Psoas muscle (tissue), 8 donors: ENCODE data around the gene STAG2. TPM values are rescaled to one million over a fixed set of nuclear protein-coding genes. Genes with fewer than 3 reads are reported as not detected.

Experiments
- ATAC-seq, 4 donors: fragments of 200-7000 bp; cut with Tn5 transposase; one replicate each; pipeline ENCODE4 v1.9.1; 2020; ENCODE audit warnings: moderate library complexity in 3 of 4, mild to moderate bottlenecking in 2 of 4
- DNase-seq, 2 donors: peaks; one replicate each; pipeline ENCODE4 v3.0.0-alpha.2; 2020
- H3K27ac ChIP-seq: fragments of 200-600 bp; one replicate; pipeline ENCODE4 v1.8.0; 2022
- H3K27me3 ChIP-seq, 3 donors: fragments of 200-600 bp in 1 of 3; one replicate each; pipeline versions ENCODE4 v1.6.1 to v1.8.0; 2013 to 2022; ENCODE audit warnings: low read length in 2 of 3, mild to moderate bottlenecking in 2 of 3, moderate library complexity in 1 of 3; ENCODE audit not compliant: insufficient read depth in 3 of 3
- H3K36me3 ChIP-seq, 2 donors: fragments of 200-600 bp in 1 of 2; one replicate each; pipeline versions ENCODE4 v1.6.1 to v1.8.0; 2013 to 2022; ENCODE audit warnings: low read depth in 1 of 2, mild to moderate bottlenecking in 1 of 2, moderate library complexity in 1 of 2; ENCODE audit not compliant: insufficient read depth in 1 of 2
- H3K4me1 ChIP-seq: fragments of 200-600 bp; one replicate; pipeline ENCODE4 v1.8.0; 2022
- H3K4me3 ChIP-seq: fragments of 200-600 bp; one replicate; pipeline ENCODE4 v1.8.0; 2022; ENCODE audit warnings: mild to moderate bottlenecking
- H3K9me3 ChIP-seq: fragments of 200-600 bp; one replicate; pipeline ENCODE4 v1.8.0; 2022
- WGBS, 3 donors: extraction: QIAGEN DNeasy Blood & Tissue Kit; methylation state at CpG; one replicate each; pipeline versions ENCODE4 v1.1.6 to v1.1.7; 2013; 5-methylcytosine and 5-hydroxymethylcytosine counted together
- intact Hi-C, 2 donors: fragments of 100-400 bp; cut with DNase I; formaldehyde crosslinking; loops; one replicate each; pipeline versions ENCODE4 v1.11.0 to v1.14.2; 2022
- polyA plus RNA-seq, 3 donors: library from polyadenylated mRNA; stranded (reverse); fragments of 200-250 nt; gene quantifications; one replicate each; pipeline ENCODE4 v1.2.3, GENCODE V29; 2013
- total RNA-seq, 4 donors: library from RNA; stranded (reverse); fragmentation: NEBNext Ultra II Directional in 2 of 4; extraction: Animal tissue kit (Norgen Biotek cat#: 25700) in 2 of 4; gene quantifications; one replicate each; pipeline versions ENCODE4 v1.2.1 to v1.2.4, GENCODE V29; 2021 to 2023
- TF ChIP-seq, protein P1 (sequence below): fragments of 200-600 bp; IDR thresholded peaks from one replicate; pipeline ENCODE4 v1.8.0; 2022; ENCODE audit warnings: antibody characterized with exemption
- donor health status: healthy with polysubstance abuse.
- donor health status: DM: no; HTN: no; CAD: no; lungs with moderate emphysema.
- donor health status: Bipolar disorder and iron deficiency.
- donor health status: healthy.
- donor health status: DM: yes; HTN: yes; CAD: no.
- donor health status: DM: no; HTN: no; CAD: no.
- donor health status: DM: no; HTN: no; CAD: no.
- donor health status: DM: yes; HTN: yes; CAD: no.

The STAG2 gene
- total and polyA plus RNA-seq, 7 donors = 9.5 to 46.7 (median 36.3) TPM

DNA sequence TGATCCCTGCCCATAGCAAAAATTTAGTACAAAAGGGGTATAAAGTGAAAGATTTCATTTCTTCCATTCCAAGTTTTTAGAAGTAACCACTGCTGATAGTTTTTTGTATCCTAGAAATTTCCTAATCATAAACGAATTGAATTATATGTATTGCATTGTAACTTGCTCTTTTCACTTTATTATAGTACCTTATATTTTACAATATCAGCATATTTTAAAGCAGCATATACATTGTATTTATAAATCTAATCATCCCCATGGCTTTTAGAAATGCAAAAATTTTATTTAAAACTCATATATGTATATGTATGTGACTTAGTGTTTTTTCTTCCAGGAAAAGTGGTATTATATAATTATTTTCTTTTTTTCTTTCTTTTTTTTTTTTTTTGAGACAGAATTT lies 27.7 kb downstream of the STAG2 start:
- DNase-seq = no peak
- H3K36me3 ChIP-seq = no peaks in the 10 kb centered on the region
- intact Hi-C loops = no loop called here

DNA sequence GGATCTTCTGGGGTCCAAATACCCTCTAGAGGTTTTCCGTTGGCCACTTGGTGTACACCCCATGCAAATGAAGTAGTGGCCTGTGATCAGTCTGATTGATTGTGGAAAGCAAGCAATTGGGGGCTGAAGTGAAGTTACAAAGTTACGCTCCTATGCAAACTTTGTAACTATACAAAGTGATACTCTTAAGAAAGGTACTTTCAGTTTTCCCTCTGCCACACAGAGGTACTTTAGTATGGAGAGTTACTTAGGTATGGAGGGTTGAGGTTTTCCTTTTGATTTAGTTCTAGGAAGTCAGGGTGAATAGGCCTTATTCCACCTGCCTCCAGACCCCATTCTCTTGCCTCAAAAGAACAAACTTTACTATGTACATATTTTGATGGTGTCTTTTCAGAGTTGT lies 28.7 kb downstream of the STAG2 start:
- Histone ChIP-seq H3K4me1 (peaks cover 24% of the 10 kb centered on the region), H3K27ac (no peak overlapping the region), H3K4me3 (no peak overlapping the region), H3K36me3 (no peaks in the 10 kb centered on the region), H3K27me3 (no peaks in the 10 kb centered on the region), H3K9me3 (no peaks in the 10 kb centered on the region)
- no peak for DNase-seq
- TF ChIP-seq, protein P1, sequence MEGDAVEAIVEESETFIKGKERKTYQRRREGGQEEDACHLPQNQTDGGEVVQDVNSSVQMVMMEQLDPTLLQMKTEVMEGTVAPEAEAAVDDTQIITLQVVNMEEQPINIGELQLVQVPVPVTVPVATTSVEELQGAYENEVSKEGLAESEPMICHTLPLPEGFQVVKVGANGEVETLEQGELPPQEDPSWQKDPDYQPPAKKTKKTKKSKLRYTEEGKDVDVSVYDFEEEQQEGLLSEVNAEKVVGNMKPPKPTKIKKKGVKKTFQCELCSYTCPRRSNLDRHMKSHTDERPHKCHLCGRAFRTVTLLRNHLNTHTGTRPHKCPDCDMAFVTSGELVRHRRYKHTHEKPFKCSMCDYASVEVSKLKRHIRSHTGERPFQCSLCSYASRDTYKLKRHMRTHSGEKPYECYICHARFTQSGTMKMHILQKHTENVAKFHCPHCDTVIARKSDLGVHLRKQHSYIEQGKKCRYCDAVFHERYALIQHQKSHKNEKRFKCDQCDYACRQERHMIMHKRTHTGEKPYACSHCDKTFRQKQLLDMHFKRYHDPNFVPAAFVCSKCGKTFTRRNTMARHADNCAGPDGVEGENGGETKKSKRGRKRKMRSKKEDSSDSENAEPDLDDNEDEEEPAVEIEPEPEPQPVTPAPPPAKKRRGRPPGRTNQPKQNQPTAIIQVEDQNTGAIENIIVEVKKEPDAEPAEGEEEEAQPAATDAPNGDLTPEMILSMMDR = no peak
- no peak for ATAC-seq
- intact Hi-C loops = no loop called here
- 92 to 100% (median 93%) methylated on average over 2 of the region's 2 CpGs for WGBS, 3 donors

More for the DNA sequence above, 27.7 kb downstream of the STAG2 start:
- 44 to 77% (median 59%) methylated on average over 1 of the region's 1 CpG for WGBS, 3 donors
- no peak overlapping the region for H3K4me3 ChIP-seq
- no peaks in the 10 kb centered on the region for H3K27me3 ChIP-seq
- H3K9me3 ChIP-seq = no peaks in the 10 kb centered on the region
- no peak overlapping the region for H3K27ac ChIP-seq
- TF ChIP-seq, protein P1 = no peak
- no peak for ATAC-seq
- H3K4me1 ChIP-seq = peaks cover 19% of the 10 kb centered on the region

DNA sequence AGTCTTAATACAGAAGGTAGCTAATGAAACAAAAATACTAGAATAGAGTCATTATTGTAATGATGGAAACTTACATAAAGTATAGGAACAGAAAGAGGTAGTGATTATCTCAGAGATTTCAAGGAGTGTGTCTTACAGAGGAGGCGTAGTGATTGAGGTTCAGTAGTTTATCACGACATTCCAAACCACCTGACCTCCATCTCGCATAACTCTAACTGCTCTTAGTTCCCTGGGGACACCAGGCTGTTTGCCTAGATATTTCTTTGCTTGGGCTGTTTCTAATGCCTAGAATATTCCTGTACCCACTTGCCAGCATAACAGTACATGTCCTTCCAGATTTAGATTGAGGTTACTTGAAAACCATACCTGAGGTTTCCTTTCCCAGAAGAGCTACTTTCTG lies 29.1 kb downstream of the STAG2 start:
- H3K27me3 ChIP-seq = no peaks in the 10 kb centered on the region
- peaks cover 24% of the 10 kb centered on the region for H3K4me1 ChIP-seq
- DNase-seq (no peak), ATAC-seq (peak in 2 of 4 donors; percentile 40 to 47)
- H3K9me3 ChIP-seq = no peaks in the 10 kb centered on the region
- no peaks in the 10 kb centered on the region for H3K36me3 ChIP-seq
- H3K4me3 ChIP-seq = no peak overlapping the region
- H3K27ac ChIP-seq = no peak overlapping the region
- WGBS, 3 donors = 19 to 37% (median 35%) methylated on average over 3 of the region's 3 CpGs
- TF ChIP-seq, protein P1 = no peak
- intact Hi-C loops = no loop called here

DNA sequence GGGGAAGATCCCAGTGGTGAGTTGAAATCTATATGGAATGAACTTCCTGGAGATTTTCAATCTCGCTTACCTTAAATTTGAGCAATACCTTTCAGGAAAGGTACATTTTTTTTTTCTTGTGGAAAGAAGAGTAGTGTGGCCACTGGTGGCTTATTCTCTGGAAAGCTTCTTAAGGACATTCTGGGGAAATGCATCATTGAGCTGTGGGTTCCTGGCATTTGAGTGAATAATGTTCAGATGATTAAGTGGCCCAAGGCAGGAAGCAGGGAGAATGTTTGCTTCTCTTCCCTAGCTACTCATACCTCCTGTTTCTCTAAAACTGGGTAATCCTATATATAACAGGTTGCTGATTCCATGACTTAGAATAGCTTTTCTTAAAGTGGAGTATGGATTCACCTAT lies 31.8 kb downstream of the STAG2 start:
- Histone ChIP-seq H3K9me3 (no peaks in the 10 kb centered on the region), H3K27ac (no peak overlapping the region), H3K4me3 (no peak overlapping the region), H3K4me1 (peaks cover 24% of the 10 kb centered on the region), H3K36me3 (no peaks in the 10 kb centered on the region), H3K27me3 (no peaks in the 10 kb centered on the region)
- no peak for DNase-seq
- WGBS, 3 donors = 91 to 95% (median 94%) methylated on average over 1 of the region's 1 CpG
- intact Hi-C loops = no loop called here
- peak in 2 of 4 donors; percentile 32 to 46 for ATAC-seq
- TF ChIP-seq, protein P1 = no peak

DNA sequence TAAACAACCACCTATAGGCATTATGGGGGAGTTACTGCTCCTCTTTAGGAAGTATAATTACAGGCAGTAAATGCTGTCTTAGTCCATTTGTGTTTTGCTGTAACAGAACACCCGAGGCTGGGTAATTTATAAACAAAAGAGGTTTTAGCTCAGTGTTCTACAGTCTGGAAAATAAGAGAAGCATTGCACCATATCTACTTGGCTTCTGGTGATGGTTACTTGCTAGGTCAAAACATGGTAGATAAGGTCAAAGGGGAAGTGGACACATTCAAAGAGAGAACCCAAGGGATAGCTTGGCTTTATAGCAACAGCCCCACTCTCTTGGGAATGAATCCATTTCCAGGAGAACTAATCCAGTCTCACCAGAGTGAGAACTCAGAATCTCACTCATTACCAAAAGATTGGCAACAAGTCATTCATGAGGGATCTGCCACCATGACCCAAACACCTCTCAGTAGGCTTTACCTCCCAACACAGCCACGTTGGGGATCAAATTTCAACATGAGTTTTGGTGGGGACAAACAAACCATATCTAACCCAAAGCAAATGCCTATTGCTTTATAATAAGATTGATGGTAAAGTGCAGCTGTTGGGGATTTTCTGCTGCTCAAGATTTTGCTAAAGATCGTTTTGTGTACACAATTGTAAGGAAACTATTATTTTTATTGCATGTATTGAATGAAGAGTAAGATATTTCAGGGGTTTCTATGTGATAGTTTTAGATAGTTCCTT lies 32.6 kb downstream of the STAG2 start:
- no peaks in the 10 kb centered on the region for H3K27me3 ChIP-seq
- H3K4me3 ChIP-seq = no peak overlapping the region
- H3K27ac ChIP-seq = no peak overlapping the region
- H3K9me3 ChIP-seq = no peaks in the 10 kb centered on the region
- H3K4me1 ChIP-seq = peaks cover 24% of the 10 kb centered on the region
- DNase-seq (no peak), ATAC-seq (peak in 1 of 4 donors; percentile 40)
- intact Hi-C loops = no loop called here
- no peaks in the 10 kb centered on the region for H3K36me3 ChIP-seq
- 10 to 15% (median 14%) methylated on average over 3 of the region's 3 CpGs for WGBS, 3 donors
- TF ChIP-seq, protein P1 = no peak
